HG03280 (cell line): ENCODE data around the gene AMN.

ENCODE experiments used
- ATAC-seq: cut with Tn5 transposase; IDR thresholded peaks from one replicate; pipeline ENCODE4 v1.9.1; 2021; ENCODE audit warnings: mild to moderate bottlenecking, moderate library complexity; ENCODE audit not compliant: unreplicated experiment

AMN gene

DNA sequence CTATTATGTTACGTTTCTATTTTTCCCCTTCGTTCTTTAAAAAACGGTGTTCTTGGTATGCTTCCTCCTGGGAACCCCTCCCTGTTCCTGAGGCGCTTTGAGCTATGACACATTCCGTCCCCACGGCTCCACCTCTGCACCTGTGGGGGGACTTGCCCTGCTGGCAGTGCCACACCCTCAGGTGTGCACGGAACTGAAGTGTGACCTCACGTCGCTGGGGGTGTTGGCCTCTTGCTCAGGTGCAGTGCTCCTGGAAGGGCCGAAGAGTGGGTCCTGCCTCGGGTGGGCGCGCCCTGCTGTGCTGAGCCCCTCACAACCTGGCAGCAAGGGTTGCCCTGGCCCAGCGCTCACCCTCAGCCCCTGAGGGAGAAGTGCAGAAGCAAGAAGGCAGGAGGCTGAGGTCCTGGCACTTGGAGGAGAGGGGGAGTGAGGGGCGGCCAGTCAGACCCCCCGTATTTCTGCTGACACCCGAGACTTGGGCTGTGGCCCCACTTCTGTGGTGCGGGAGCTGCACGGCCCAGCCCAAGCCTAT, 4.9 kb downstream of the AMN start:
- no peak for ATAC-seq

- no peak for ATAC-seq
Measured at GRCh38 chr14:102927878-102928411, 5.5 kb downstream of the AMN start.

GRCh38 chr14:102928412-102929240, 6.2 kb downstream of the AMN start:
- no peak for ATAC-seq

GRCh38 chr14:102929241-102930137, 7.0 kb downstream of the AMN start:
- no peak for ATAC-seq

DNA sequence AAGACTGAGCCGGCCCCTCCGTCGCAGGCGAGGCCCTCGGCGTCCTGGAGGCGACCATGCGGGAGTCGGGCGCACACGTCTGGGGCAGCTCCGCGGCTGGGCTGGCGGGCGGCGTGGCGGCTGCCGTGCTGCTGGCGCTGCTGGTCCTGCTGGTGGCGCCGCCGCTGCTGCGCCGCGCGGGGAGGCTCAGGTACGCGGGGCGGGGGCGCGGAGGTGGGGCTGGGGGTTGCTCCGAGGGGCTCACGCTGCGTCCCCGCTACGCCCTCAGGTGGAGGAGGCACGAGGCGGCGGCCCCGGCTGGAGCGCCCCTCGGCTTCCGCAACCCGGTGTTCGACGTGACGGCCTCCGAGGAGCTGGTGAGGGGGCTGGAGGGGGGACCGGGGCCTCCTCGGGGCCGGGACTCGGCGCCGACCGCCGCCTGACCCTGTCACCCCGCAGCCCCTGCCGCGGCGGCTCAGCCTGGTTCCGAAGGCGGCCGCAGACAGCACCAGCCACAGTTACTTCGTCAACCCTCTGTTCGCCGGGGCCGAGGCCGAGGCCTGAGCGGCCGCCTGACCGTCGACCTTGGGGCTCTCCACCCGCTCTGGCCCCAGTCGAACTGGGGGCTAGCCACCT, 7.8 kb downstream of the AMN start:
- no peak for ATAC-seq

DNA sequence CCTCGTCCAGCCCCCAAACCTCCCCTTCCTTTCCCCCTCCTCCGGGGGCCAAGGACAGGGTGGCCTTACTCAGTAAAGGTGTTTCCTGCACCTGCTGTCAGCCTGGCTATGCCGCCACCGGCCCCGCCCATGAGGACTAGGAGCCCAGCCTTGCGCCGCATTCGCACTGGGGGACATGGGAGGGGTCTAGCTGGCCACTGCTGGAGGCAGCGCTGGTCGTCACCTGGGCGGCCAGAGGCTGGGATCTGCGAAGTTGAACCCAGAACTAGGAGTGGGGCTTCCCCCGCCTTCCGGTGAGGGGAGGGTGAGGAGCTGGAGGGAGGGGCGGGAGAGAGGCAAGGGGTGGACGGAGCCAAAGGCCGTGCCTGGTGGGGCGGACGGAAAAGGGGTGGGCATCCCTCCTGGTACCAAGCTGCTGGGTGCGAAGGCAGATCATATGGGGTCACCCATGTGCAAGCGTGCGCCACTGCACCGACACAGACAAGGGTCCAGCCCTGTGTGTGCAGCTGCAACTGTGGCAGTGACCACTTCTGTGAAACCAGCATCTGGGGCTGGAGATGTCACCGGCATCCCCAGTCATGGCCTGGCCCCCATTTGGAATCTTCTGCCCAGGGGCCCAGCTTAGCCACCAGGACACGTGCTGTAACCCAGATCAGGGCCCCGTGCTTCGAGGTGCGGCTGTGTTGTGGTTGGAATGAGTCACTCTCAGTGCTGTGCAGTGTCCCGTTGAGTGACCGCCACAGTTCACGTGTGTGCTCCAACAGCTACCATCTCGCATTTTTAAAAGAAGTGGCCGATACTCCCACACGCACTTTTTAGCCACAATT, 8.5 kb downstream of the AMN start:
- ATAC-seq = no peak

- no peak for ATAC-seq
Measured at GRCh38 chr14:102931580-102932285, 9.3 kb downstream of the AMN start.

GRCh38 chr14:102932484-102933248, 10.2 kb downstream of the AMN start:
- no peak for ATAC-seq

- no peak for ATAC-seq
Measured at GRCh38 chr14:102933618-102934231, 11.3 kb downstream of the AMN start.

GRCh38 chr14:102935756-102936155, 13.3 kb downstream of the AMN start:
- no peak for ATAC-seq

GRCh38 chr14:102937331-102938175, 15.1 kb downstream of the AMN start:
- no peak for ATAC-seq

- no peak for ATAC-seq
Measured at GRCh38 chr14:102938191-102938590, 15.7 kb downstream of the AMN start.

DNA sequence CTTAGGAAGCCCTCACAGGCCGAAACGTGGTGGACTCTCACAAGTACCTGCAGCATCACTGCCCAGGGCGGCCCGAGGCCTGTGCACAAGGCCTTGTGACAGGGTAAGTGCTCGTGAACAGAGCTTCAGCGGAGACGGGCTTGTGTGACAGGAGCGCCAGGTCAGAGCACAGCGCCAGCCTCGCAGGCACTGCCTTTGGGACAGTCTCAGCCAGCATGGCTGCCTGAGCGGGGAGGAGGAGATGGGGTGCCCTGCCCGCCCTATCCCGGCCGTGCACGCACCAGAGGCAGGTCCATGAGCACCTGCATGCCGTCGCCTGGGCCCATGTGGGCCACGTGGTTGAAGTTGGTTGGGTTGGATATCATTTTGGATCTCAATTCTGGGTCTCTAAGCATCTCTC, 16.9 kb downstream of the AMN start:
- ATAC-seq = no peak

DNA sequence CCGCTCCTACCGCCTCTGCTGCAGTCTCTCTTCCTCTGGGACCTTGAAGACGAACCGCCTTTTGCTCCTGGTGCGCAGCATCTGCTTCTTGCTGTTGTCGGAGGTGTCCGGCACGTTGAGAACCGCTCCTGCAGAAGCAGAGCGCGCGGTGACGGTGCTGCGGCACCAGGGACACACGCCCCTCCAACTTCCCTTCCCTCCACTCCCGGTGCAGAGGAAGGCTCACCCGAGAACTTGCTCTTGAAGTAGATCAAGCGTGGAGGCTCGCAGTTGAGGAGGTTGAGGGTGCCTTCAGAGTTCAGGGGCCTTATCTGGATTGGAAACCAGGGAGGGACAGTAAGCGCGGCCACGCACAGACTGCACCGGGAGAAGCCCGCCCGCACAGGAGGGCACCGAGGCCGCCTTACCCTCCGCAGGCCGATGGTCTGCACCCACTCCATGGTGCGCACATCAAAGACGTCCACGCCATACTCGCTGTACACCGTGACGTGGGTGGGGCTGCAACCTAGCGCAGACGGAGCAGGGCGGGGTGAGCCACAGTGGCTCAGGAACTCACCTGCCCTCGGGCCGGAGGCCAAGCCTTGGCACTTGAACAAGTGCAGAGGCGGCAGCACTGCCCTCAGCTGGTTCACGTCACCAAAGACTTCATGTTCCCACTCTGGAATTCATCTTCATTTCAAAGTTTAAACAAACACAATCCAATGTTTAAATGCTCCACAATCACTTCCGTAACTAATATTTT, 17.5 kb downstream of the AMN start:
- no peak for ATAC-seq

GRCh38 chr14:102940729-102941362, 18.4 kb downstream of the AMN start:
- no peak for ATAC-seq

DNA sequence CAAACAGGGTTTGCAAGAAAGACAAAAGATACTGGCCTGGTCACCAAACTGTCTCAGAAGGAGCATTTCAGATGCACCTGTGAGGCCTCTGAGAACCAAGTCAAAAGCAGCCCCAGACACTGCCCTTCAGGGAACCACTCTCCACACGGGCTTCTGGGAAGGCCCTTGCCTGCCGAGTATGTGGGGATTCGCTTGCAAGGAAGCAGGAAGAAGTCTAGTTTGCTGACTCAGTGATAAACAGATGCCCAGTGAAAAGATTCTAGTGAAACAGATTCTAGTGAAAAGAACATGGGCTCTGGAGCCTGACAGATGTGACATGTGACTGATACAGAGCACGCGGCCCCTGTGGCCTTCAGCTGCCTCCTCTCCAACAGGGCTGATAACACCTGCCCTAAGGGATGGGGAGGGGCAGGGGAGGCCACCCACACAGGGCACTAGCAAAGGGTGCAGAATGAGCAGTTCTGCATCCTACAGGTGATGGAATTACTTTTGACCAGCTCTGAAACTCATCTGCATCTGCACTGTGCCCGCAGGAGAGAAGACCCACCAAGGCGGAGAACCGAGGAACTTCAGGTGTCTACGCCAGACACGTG, 19.1 kb downstream of the AMN start:
- ATAC-seq = no peak
